Astrocyte of the spinal cord (primary cell): Measurements from ENCODE around the gene GANAB.

Experiments used
- DNase-seq: peaks from one replicate; pipeline ENCODE4 v3.0.0; 2011; ENCODE audit warnings: low read depth, low spot score
- H3K4me3 ChIP-seq: 2 replicates; pipeline ENCODE4 v1.5.1; 2011; ENCODE audit warnings: low read depth, mild to moderate bottlenecking, low read length, moderate library complexity
- CTCF ChIP-seq: IDR thresholded peaks from 2 replicates; pipeline ENCODE4 v1.5.1; 2012; ENCODE audit warnings: low read depth, mild to moderate bottlenecking, low read length, inconsistent platforms
- in situ Hi-C: cut with HindIII; loops from 2 replicates; pipeline ENCODE4 v1.10.0; 2017; ENCODE audit warnings: low sequenced_read_pairs

The GANAB gene

GRCh38 chr11:62607714-62608113 lies 38.7 kb downstream of the GANAB start:
- in situ Hi-C loops, result no loop called here

GRCh38 chr11:62605902-62606301 lies 40.5 kb downstream of the GANAB start:
- in situ Hi-C loops, result no loop called here
- TF ChIP-seq CTCF, result no peak
- no peak overlapping the region for H3K4me3 ChIP-seq
- no peak for DNase-seq

More at GRCh38 chr11:62607714-62608113, 38.7 kb downstream of the GANAB start:
- H3K4me3 ChIP-seq, result no peak overlapping the region
- TF ChIP-seq CTCF, result no peak
- no peak for DNase-seq

GRCh38 chr11:62605467-62605866 lies 40.9 kb downstream of the GANAB start:
- TF ChIP-seq CTCF, result no peak
- DNase-seq, result no peak
- H3K4me3 ChIP-seq, result no peak overlapping the region
- in situ Hi-C loops, result no loop called here

GRCh38 chr11:62604460-62605120 lies 41.8 kb downstream of the GANAB start:
- in situ Hi-C loops, result no loop called here
- no peak overlapping the region for H3K4me3 ChIP-seq
- DNase-seq, result no peak
- TF ChIP-seq CTCF, result no peak

GRCh38 chr11:62603776-62604299 lies 42.6 kb downstream of the GANAB start:
- no peak overlapping the region for H3K4me3 ChIP-seq
- no peak for TF ChIP-seq CTCF
- in situ Hi-C loops, result no loop called here
- no peak for DNase-seq

- in situ Hi-C loops, result no loop called here
- TF ChIP-seq CTCF, result no peak
- peak overlapping the region; percentile 95 for H3K4me3 ChIP-seq
- no peak for DNase-seq
These were observed 43.4 kb downstream of the GANAB start for GRCh38 chr11:62603072-62603408.
